Measurements from ENCODE around the gene CPNE9. TPM values are rescaled to one million over a fixed set of nuclear protein-coding genes. Genes with fewer than 3 reads are reported as not detected.
"Not testable (repeated sequence)": the region's sequence is repeated elsewhere in the genome, so short reads cannot be mapped to it uniquely, and the experiment has no call there.

Gene CPNE9
- total and polyA plus RNA-seq, 2 donors from 2014 or later, result 0.16 to 0.19 TPM

- H3K27ac ChIP-seq (ENCODE audit: low read depth in 2 of 2, low read length in 2 of 2), result peak overlapping the region; percentile 77 to 91
- intact Hi-C loops (cut with DNase I), result no loop called here
- H3K9ac ChIP-seq (ENCODE audit: low read length in 3 of 3), result peak overlapping the region in 2 of 3 donors; percentile 75 to 98
- TF ChIP-seq CTCF (IDR thresholded peaks at IDR 0.05; ENCODE audit: borderline replicate concordance, extremely low read depth, insufficient read depth), result no peak
- H3K4me1 ChIP-seq (ENCODE audit: control insufficient read depth in 2 of 3, insufficient read depth in 2 of 3, low read depth in 1 of 3, low read length in 3 of 3), result peaks cover 0 to 29% (median 27%) of the 10 kb centered on the region in 3 donors
- no peaks in the 10 kb centered on the region for H3K9me3 ChIP-seq (ENCODE audit: control insufficient read depth in 2 of 3, insufficient read depth in 1 of 3, low read length in 3 of 3)
- DNase-seq (peak; percentile 56 to 95 (median 76)), FAIRE-seq (no peak)
- H3K36me3 ChIP-seq (ENCODE audit: control insufficient read depth in 2 of 3, insufficient read depth in 3 of 3, low read length in 3 of 3), result no peaks in the 10 kb centered on the region
- peak overlapping the region; percentile 56 to 73 (median 73) for H3K4me3 ChIP-seq (ENCODE audit: low read length in 3 of 3)
- H3K27me3 ChIP-seq (ENCODE audit: control insufficient read depth, insufficient read depth, low read length), result no peaks in the 10 kb centered on the region
Observed at GRCh38 chr3:9770276-9770812, 66.7 kb downstream of the CPNE9 start.

GRCh38 chr3:9771007-9771406, 67.4 kb downstream of the CPNE9 start:
- FAIRE-seq; H3K9me3 ChIP-seq (ENCODE audit: control insufficient read depth in 2 of 3, insufficient read depth in 1 of 3, low read length in 3 of 3); DNase-seq; intact Hi-C loops (cut with DNase I); H3K27me3 ChIP-seq (ENCODE audit: control insufficient read depth, insufficient read depth, low read length); H3K9ac ChIP-seq (ENCODE audit: low read length in 3 of 3); H3K36me3 ChIP-seq (ENCODE audit: control insufficient read depth in 2 of 3, insufficient read depth in 3 of 3, low read length in 3 of 3): not testable (repeated sequence)
- peaks cover 0 to 27% (median 26%) of the 10 kb centered on the region in 3 donors for H3K4me1 ChIP-seq (ENCODE audit: control insufficient read depth in 2 of 3, insufficient read depth in 2 of 3, low read depth in 1 of 3, low read length in 3 of 3)
- H3K27ac ChIP-seq (ENCODE audit: low read depth in 2 of 2, low read length in 2 of 2), result peak overlapping the region; percentile 45 to 77
- peak overlapping the region in 1 of 3 donors; percentile 73 for H3K4me3 ChIP-seq (ENCODE audit: low read length in 3 of 3)

GRCh38 chr3:9776896-9777693, 73.5 kb downstream of the CPNE9 start:
- H3K4me3 ChIP-seq (ENCODE audit: low read length in 3 of 3), result no peak overlapping the region
- DNase-seq (no peak), FAIRE-seq (no peak)
- TF ChIP-seq CTCF (IDR thresholded peaks at IDR 0.05; ENCODE audit: borderline replicate concordance, extremely low read depth, insufficient read depth), result no peak
- peaks cover 0 to 19% (median 8%) of the 10 kb centered on the region in 3 donors for H3K4me1 ChIP-seq (ENCODE audit: control insufficient read depth in 2 of 3, insufficient read depth in 2 of 3, low read depth in 1 of 3, low read length in 3 of 3)
- intact Hi-C loops (cut with DNase I), result no loop called here
- H3K27ac ChIP-seq (ENCODE audit: low read depth in 2 of 2, low read length in 2 of 2), result no peak overlapping the region
- no peaks in the 10 kb centered on the region for H3K9me3 ChIP-seq (ENCODE audit: control insufficient read depth in 2 of 3, insufficient read depth in 1 of 3, low read length in 3 of 3)
- H3K9ac ChIP-seq (ENCODE audit: low read length in 3 of 3), result no peak overlapping the region
- H3K36me3 ChIP-seq (ENCODE audit: control insufficient read depth in 2 of 3, insufficient read depth in 3 of 3, low read length in 3 of 3), result no peaks in the 10 kb centered on the region
- no peaks in the 10 kb centered on the region for H3K27me3 ChIP-seq (ENCODE audit: control insufficient read depth, insufficient read depth, low read length)

GRCh38 chr3:9777694-9778021, 74.0 kb downstream of the CPNE9 start:
- no peak overlapping the region for H3K9ac ChIP-seq (ENCODE audit: low read length in 3 of 3)
- H3K27ac ChIP-seq (ENCODE audit: low read depth in 2 of 2, low read length in 2 of 2), result no peak overlapping the region
- no peaks in the 10 kb centered on the region for H3K27me3 ChIP-seq (ENCODE audit: control insufficient read depth, insufficient read depth, low read length)
- peaks cover 0 to 22% (median 8%) of the 10 kb centered on the region in 3 donors for H3K4me1 ChIP-seq (ENCODE audit: control insufficient read depth in 2 of 3, insufficient read depth in 2 of 3, low read depth in 1 of 3, low read length in 3 of 3)
- intact Hi-C loops (cut with DNase I), result no loop called here
- TF ChIP-seq CTCF (IDR thresholded peaks at IDR 0.05; ENCODE audit: borderline replicate concordance, extremely low read depth, insufficient read depth), result no peak
- H3K4me3 ChIP-seq (ENCODE audit: low read length in 3 of 3), result no peak overlapping the region
- no peak for DNase-seq
- H3K9me3 ChIP-seq (ENCODE audit: control insufficient read depth in 2 of 3, insufficient read depth in 1 of 3, low read length in 3 of 3), result no peaks in the 10 kb centered on the region
- FAIRE-seq, result no peak
- H3K36me3 ChIP-seq (ENCODE audit: control insufficient read depth in 2 of 3, insufficient read depth in 3 of 3, low read length in 3 of 3), result peaks cover 0 to under 1% (median 0%) of the 10 kb centered on the region in 3 donors
